Measurements from ENCODE around the gene ZBTB7A.
A peak's percentile ranks its signal among the peaks of the same experiment; 100 is the strongest.

The ZBTB7A gene

GRCh38 chr19:4069331-4069959 lies 2.7 kb upstream of the ZBTB7A start:
- DNase-seq (ENCODE audit: extremely low spot score, insufficient read length, low read depth), result no peak
- FAIRE-seq, result no peak

- peak; percentile 36 for FAIRE-seq
- no peak for DNase-seq (ENCODE audit: extremely low spot score, insufficient read length, low read depth)
Observed at GRCh38 chr19:4068047-4068966, 1.6 kb upstream of the ZBTB7A start.

- DNase-seq (ENCODE audit: extremely low spot score, insufficient read length, low read depth) (no peak), FAIRE-seq (no peak)
Observed at GRCh38 chr19:4067396-4068046, 822 bp upstream of the ZBTB7A start.

- no peak for DNase-seq (ENCODE audit: extremely low spot score, insufficient read length, low read depth)
- no peak for FAIRE-seq
Observed at GRCh38 chr19:4066176-4066606, 508 bp downstream of the ZBTB7A start.

- DNase-seq (ENCODE audit: extremely low spot score, insufficient read length, low read depth) (peak; percentile 99), FAIRE-seq (peak; percentile 91)
Observed at GRCh38 chr19:4065430-4066175, 1.1 kb downstream of the ZBTB7A start.

GRCh38 chr19:4064496-4065260 lies 2.0 kb downstream of the ZBTB7A start:
- DNase-seq (ENCODE audit: extremely low spot score, insufficient read length, low read depth) (no peak), FAIRE-seq (no peak)

GRCh38 chr19:4064149-4064495 lies 2.6 kb downstream of the ZBTB7A start:
- DNase-seq (ENCODE audit: extremely low spot score, insufficient read length, low read depth), result no peak
- FAIRE-seq, result no peak

GRCh38 chr19:4063369-4064148 lies 3.1 kb downstream of the ZBTB7A start:
- DNase-seq (ENCODE audit: extremely low spot score, insufficient read length, low read depth) (no peak), FAIRE-seq (peak; percentile 62)

GRCh38 chr19:4062419-4063368 lies 4.0 kb downstream of the ZBTB7A start:
- FAIRE-seq, result no peak
- DNase-seq (ENCODE audit: extremely low spot score, insufficient read length, low read depth), result no peak

GRCh38 chr19:4061683-4062418 lies 4.8 kb downstream of the ZBTB7A start:
- FAIRE-seq (no peak), DNase-seq (ENCODE audit: extremely low spot score, insufficient read length, low read depth) (no peak)

GRCh38 chr19:4061178-4061682 lies 5.5 kb downstream of the ZBTB7A start:
- FAIRE-seq, result no peak
- DNase-seq (ENCODE audit: extremely low spot score, insufficient read length, low read depth), result no peak

GRCh38 chr19:4060621-4061177 lies 6.0 kb downstream of the ZBTB7A start:
- DNase-seq (ENCODE audit: extremely low spot score, insufficient read length, low read depth) (no peak), FAIRE-seq (no peak)

- peak; percentile 70 for FAIRE-seq
Observed at GRCh38 chr19:4059891-4060620, 6.6 kb downstream of the ZBTB7A start.

GRCh38 chr19:4059453-4059871 lies 7.2 kb downstream of the ZBTB7A start:
- no peak for FAIRE-seq

More at GRCh38 chr19:4059891-4060620, 6.6 kb downstream of the ZBTB7A start:
- DNase-seq (ENCODE audit: extremely low spot score, insufficient read length, low read depth), result no peak

GRCh38 chr19:4058693-4059452 lies 7.8 kb downstream of the ZBTB7A start:
- no peak for FAIRE-seq
- no peak for DNase-seq (ENCODE audit: extremely low spot score, insufficient read length, low read depth)

More at GRCh38 chr19:4059453-4059871, 7.2 kb downstream of the ZBTB7A start:
- DNase-seq (ENCODE audit: extremely low spot score, insufficient read length, low read depth), result no peak
